Gastroesophageal sphincter (tissue), 3 donors: Measurements from ENCODE around the gene GNG5.
A peak's percentile ranks its signal among the peaks of the same experiment; 100 is the strongest.

ENCODE experiments used
- CTCF ChIP-seq, 4 experiments: fragments of 200-600 bp in 2 of 4; fragments of 450-650 bp in 2 of 4; sonication (generic) in 1 of 4; IDR thresholded peaks; one replicate each; pipeline ENCODE4 v1.5.1; 2017 to 2019; ENCODE audit warnings: antibody characterized with exemption in 4 of 4, mild to moderate bottlenecking in 2 of 4, moderate library complexity in 2 of 4
- POLR2AphosphoS5 ChIP-seq: sonication (generic); formaldehyde crosslinking; IDR thresholded peaks from one replicate; pipeline ENCODE4 v1.6.1; 2017; ENCODE audit warnings: antibody characterized with exemption

GRCh38 chr1:84492726-84493125 lies 13.7 kb downstream of the GNG5 start:
- no peak for TF ChIP-seq CTCF (IDR thresholded peaks at IDR 0.05)
- TF ChIP-seq POLR2AphosphoS5 = peak; percentile 67
